ENCODE results near the gene DAPK1.

DNA sequence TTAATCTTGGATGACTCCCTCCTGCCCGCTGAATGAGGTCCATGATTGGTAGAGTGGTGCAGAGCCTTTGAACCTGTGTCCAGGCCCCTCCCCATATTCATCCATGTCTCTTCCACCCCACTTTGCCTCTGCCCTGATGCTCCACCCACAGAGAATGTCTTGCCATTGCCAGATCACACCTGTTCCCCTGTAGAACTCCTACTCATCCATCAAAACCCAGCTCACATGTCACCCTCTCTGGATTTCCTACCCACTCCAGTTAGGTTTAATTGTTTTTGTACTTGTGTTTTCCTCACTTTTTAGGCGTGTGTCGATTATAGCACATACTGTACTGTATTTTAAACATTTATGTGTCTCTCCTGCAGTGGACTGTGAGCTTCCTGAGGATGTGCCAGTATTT, 121.3 kb downstream of the DAPK1 start:
- TF ChIP-seq POLR2A (IDR thresholded peaks at IDR 0.05), result no peak
- TF ChIP-seq, protein P1, sequence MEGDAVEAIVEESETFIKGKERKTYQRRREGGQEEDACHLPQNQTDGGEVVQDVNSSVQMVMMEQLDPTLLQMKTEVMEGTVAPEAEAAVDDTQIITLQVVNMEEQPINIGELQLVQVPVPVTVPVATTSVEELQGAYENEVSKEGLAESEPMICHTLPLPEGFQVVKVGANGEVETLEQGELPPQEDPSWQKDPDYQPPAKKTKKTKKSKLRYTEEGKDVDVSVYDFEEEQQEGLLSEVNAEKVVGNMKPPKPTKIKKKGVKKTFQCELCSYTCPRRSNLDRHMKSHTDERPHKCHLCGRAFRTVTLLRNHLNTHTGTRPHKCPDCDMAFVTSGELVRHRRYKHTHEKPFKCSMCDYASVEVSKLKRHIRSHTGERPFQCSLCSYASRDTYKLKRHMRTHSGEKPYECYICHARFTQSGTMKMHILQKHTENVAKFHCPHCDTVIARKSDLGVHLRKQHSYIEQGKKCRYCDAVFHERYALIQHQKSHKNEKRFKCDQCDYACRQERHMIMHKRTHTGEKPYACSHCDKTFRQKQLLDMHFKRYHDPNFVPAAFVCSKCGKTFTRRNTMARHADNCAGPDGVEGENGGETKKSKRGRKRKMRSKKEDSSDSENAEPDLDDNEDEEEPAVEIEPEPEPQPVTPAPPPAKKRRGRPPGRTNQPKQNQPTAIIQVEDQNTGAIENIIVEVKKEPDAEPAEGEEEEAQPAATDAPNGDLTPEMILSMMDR (IDR thresholded peaks at IDR 0.05), result no peak
